ENCODE data around the gene ACTG2. TPM values are rescaled to one million over a fixed set of nuclear protein-coding genes. Genes with fewer than 3 reads are reported as not detected.

Gene ACTG2
- total RNA-seq, 4 donors from 2014 or later = 394 to 3,499 (median 729) TPM

DNA sequence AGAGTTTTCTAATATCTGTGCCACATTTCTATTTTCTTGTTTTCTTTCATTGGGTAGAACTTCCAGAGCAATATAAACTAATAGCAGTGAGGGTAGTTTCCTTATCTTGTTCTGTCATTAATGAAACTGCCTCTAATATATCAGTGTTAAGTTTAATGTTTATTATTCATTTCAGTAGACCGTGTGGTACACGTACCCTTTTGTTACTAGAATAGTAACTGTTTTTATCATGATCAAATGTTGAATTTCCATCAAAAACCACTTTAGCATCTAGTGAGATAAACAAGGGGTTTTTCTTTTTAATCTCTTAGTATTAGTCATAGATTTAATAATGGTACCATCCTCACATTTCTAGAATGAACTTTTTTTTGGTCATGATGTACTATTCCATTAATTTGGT, 49.9 kb downstream of the ACTG2 start:
- no peak overlapping the region for H3K27ac ChIP-seq
- H3K9me3 ChIP-seq = no peaks in the 10 kb centered on the region
- intact Hi-C loops (cut with DNase I; ENCODE audit: low total_unique reads) = no loop called here
- in situ Hi-C loops (cut with MboI; ENCODE audit: low pct_ligation_motif_present in 1 of 4, low pct_unique_long_range_greater_than_20kb in 1 of 4, low sequenced_read_pairs in 3 of 4) = no loop called here
- H3K4me1 ChIP-seq = peaks cover 0 to 10% (median 0%) of the 10 kb centered on the region in 4 donors
- H3K27me3 ChIP-seq = no peaks in the 10 kb centered on the region
- H3K4me3 ChIP-seq = no peak overlapping the region
- TF ChIP-seq EP300 (IDR thresholded peaks at IDR 0.05; ENCODE audit: low read depth) (no peak), POLR2AphosphoS5 (IDR thresholded peaks at IDR 0.05) (no peak), POLR2A (IDR thresholded peaks at IDR 0.05) (no peak), CTCF (IDR thresholded peaks at IDR 0.05) (no peak)
- DNase-seq = no peak
- H3K36me3 ChIP-seq = peaks cover 0 to 15% (median 9%) of the 10 kb centered on the region in 4 donors
- 61 to 76% methylated on average over 2 of the region's 2 CpGs for WGBS, 2 donors (ENCODE audit: low coverage in 1 of 2)

- Histone ChIP-seq H3K9me3 (no peaks in the 10 kb centered on the region), H3K4me1 (peaks cover 0 to 18% (median 0%) of the 10 kb centered on the region in 4 donors), H3K36me3 (peaks cover 0 to 32% (median 14%) of the 10 kb centered on the region in 4 donors), H3K27me3 (no peaks in the 10 kb centered on the region), H3K27ac (no peak overlapping the region), H3K4me3 (no peak overlapping the region)
- TF ChIP-seq EP300 (IDR thresholded peaks at IDR 0.05; ENCODE audit: low read depth) (no peak), POLR2A (IDR thresholded peaks at IDR 0.05) (no peak), POLR2AphosphoS5 (IDR thresholded peaks at IDR 0.05) (no peak), CTCF (IDR thresholded peaks at IDR 0.05) (no peak)
- in situ Hi-C loops (cut with MboI; ENCODE audit: low pct_ligation_motif_present in 1 of 4, low pct_unique_long_range_greater_than_20kb in 1 of 4, low sequenced_read_pairs in 3 of 4) = no loop called here
- DNase-seq = no peak
- intact Hi-C loops (cut with DNase I; ENCODE audit: low total_unique reads) = no loop called here
- whole genome bisulfite sequencing, 2 donors (ENCODE audit: low coverage in 1 of 2) = 70 to 76% methylated on average over 3 to 4 of the region's 4 CpGs
Measured at GRCh38 chr2:73944714-73945113, 51.9 kb downstream of the ACTG2 start.

DNA sequence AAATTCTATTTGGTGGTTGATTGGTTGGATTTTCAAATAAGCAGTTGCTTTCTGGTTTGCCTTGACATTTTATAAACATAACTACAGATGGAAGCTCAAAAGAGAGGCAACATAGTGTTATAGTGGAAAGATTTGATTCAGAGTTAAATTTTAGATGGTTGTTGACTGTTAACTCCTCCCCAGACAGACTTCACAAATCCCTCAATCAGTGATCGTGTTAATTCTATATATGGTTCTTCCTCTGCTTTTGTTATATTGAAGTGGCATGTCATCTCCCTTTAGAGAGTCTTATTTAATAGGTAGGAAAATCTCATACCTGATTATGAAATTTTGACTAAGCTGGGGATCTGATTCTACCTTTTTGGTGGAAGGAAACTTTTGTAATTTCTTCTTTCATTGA, 53.4 kb downstream of the ACTG2 start:
- TF ChIP-seq POLR2AphosphoS5 (IDR thresholded peaks at IDR 0.05) = no peak
- TF ChIP-seq POLR2A (IDR thresholded peaks at IDR 0.05) = no peak
- TF ChIP-seq CTCF (IDR thresholded peaks at IDR 0.05) = no peak
- TF ChIP-seq EP300 (IDR thresholded peaks at IDR 0.05; ENCODE audit: low read depth) = no peak
- H3K27me3 ChIP-seq = no peaks in the 10 kb centered on the region
- H3K4me3 ChIP-seq = no peak overlapping the region
- WGBS, 2 donors (ENCODE audit: low coverage in 1 of 2) = 71 to 78% methylated on average over 1 of the region's 1 CpG
- H3K9me3 ChIP-seq = no peaks in the 10 kb centered on the region
- H3K4me1 ChIP-seq = peaks cover 0 to 11% (median 0%) of the 10 kb centered on the region in 4 donors
- DNase-seq = no peak
- peaks cover 0 to 37% (median 17%) of the 10 kb centered on the region in 4 donors for H3K36me3 ChIP-seq
- in situ Hi-C loops (cut with MboI; ENCODE audit: low pct_ligation_motif_present in 1 of 4, low pct_unique_long_range_greater_than_20kb in 1 of 4, low sequenced_read_pairs in 3 of 4) = no loop called here
- no peak overlapping the region for H3K27ac ChIP-seq
- intact Hi-C loops (cut with DNase I; ENCODE audit: low total_unique reads) = no loop called here

- TF ChIP-seq POLR2AphosphoS5 (IDR thresholded peaks at IDR 0.05) (no peak), CTCF (IDR thresholded peaks at IDR 0.05) (no peak), POLR2A (IDR thresholded peaks at IDR 0.05) (no peak), EP300 (IDR thresholded peaks at IDR 0.05; ENCODE audit: low read depth) (no peak)
- WGBS, 2 donors (ENCODE audit: low coverage in 1 of 2) = 82% methylated on average over 3 of the region's 3 CpGs; no CpG with 5 or more reads in 1 of the 2 donors
- H3K27ac ChIP-seq = no peak overlapping the region
- intact Hi-C loops (cut with DNase I; ENCODE audit: low total_unique reads) (no loop called here), in situ Hi-C loops (cut with MboI; ENCODE audit: low pct_ligation_motif_present in 1 of 4, low pct_unique_long_range_greater_than_20kb in 1 of 4, low sequenced_read_pairs in 3 of 4) (no loop called here)
- H3K4me1 ChIP-seq = peaks cover 0 to 11% (median 0%) of the 10 kb centered on the region in 4 donors
- H3K4me3 ChIP-seq = no peak overlapping the region
- DNase-seq = no peak
- H3K9me3 ChIP-seq = no peaks in the 10 kb centered on the region
- peaks cover 0 to 41% (median 20%) of the 10 kb centered on the region in 4 donors for H3K36me3 ChIP-seq
- H3K27me3 ChIP-seq = no peaks in the 10 kb centered on the region
Measured at GRCh38 chr2:73946666-73947065, 53.9 kb downstream of the ACTG2 start.

Measured in transverse colon (tissue), 4 donors.